NCI-H1417 (cell line): ENCODE data around the gene GABBR2.
A peak's percentile ranks its signal among the peaks of the same experiment; 100 is the strongest.

ENCODE experiments used
- DNase-seq, 3 experiments: peaks; one replicate each; lab custom pipeline; 2025; lab: John Stamatoyannopoulos, UW

GABBR2 gene

DNA sequence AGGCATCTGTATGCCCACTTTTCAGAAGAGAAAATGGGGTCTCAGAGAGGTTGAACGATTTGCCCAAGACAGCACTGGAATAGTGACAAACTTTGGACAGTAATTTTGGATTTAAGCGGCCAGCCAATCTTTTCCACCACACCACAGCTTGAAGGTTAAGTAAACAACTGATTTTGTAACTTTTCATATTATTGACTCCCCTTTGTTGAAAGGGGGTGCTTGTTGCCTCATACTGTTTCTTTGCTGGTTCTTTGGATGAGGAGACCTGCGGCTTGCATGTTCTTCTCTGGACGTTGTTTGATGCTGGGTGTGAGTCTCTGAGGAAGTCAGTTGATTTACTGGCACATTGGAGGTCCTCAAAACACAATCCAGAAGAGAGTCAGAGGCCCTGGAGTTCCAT is 11.7 kb upstream of the GABBR2 start:
- DNase-seq: no peak

DNA sequence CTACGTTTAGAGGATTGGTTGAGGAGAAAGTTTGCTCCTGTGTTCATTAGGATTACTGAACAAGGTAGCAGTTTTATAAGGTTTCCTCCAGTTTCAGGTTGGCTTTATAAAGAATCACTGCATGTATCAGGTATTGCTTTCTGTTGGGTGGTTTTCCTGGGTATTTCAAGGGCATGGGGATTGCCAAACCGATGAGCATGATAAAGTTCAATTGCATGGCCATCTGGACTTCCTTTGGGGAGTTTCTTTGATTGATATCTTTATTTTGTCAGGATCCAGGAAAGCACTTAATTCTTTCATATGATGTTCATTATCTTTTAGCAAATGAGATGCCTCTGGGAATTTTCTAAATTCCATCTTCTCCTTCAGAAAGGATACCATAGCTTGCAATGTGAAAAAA is 10.3 kb upstream of the GABBR2 start:
- DNase-seq: no peak

DNA sequence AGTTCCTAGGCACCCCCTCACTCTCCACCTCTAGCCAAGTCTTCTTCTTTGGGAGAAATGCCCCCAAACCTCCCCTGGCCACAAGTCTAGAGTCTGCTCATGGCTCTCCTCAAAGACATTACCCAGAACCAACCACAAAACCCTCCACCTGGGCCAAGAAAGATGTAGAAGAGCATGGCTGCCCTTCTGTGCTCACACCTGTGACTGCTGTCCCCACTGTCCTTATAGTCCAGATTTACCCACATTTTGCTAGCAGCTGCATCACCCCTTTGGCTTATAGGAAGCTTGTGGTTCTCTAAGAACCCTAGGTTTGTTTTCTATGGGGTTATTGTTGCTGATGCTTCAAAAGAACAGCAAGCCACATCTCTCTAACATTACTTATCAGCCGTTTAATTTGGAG is 6.1 kb upstream of the GABBR2 start:
- DNase-seq: no peak

DNA sequence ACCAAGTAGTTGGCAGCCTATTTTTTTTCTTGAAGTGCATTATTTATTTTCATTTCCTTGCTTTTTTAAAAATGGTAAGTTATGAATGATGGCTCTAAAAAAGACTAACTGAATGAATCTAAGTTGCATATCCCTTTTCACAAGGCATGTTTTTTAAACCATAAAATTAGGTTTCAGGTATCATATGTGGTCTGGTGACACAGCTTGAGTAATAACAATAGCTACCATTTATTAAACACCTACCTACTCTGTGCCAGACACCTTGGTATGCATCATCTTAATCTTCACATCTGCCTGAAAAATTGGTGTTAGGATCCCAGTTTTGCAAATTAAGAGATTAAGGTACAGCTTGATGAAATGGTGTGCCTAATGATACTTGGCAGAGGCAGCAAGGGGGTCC is 4.3 kb upstream of the GABBR2 start:
- no peak for DNase-seq

DNA sequence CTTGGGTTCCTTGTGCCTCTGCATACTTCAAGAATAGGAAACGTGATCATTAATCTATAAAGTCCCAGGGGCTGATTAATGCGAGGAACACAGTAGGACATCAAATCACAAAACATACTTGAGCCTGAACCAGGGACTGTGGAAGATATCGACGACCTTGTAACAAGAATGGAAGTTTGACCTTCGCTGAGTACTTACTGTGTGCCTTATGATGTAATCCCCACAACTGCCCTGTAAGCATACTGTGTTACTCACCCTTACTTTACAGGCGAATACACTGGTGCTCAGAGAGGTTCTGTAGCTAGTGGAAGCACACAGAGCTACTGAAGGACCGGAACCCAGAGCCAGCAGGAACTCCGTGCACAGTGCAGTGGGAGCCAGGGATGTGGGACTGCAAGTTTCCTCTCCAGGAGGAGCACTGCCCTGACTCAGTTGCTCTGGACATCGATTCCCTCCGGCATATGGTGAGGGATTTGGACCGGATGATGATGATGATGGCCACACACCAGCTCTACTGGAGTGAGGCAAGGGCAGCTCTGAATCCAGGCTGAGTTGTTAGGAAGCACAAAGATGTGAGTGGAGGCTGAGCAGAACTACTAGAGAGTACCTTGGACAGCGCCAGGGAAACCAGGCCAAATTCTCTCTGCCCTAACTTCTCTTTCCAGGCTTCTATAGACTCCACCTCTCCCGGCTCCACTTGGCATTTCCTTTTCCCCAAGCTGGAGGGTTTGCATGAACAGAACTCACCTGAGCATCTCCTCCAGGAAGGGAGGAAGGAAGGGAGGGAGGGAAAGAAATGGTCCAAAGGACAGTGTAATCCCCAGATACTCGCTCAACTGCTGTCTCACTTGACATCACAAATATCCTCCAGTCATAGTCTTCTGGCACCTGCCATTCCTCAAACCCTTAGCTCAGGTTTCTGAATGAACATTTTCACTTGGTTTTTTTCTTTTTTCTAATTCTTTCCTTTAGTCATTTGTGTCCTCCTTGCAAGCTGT is 1.5 kb upstream of the GABBR2 start:
- DNase-seq: no peak

DNA sequence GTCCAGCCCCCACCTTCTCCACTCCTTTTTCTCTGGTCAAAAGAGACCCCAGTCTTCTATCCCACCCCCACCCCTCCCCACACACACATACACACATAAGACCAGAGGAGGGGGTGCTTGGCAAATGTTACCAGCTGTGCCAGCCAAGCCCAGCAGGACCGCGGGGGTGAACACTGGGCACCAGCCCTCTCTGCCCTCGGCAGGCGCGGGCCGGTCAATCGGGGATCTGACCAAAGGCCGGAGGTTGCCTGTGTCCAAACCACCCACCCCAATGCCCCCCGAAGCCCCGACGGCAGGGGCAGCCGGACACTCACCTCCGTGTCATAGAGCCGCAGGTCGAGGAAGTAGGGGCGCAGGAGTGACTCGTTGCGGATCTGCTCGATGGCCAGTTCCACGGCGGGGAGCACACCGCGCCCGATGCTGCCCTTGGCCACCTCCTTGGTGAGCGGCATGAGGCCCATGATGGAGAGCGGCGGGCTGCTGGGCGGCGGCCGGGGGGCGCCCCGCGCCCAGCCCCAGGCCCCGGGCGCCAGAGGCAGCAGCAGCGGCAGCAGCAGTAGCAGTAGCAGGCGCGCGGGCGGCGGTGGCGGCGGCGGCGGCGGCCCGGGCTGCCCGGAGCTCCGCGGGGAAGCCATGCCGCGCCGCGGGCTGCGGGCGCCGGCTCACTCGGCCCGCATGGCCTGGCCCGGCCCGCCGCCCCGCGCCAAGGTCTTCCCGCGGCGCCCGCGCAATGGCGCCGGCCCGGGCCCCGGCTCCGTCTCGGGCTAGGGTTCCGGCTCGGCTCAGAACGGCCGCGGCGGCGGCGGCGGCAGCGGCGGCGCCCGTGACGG is 417 bp downstream of the GABBR2 start:
- peak in 2 of 3 experiments; percentile 45 to 55 for DNase-seq

DNA sequence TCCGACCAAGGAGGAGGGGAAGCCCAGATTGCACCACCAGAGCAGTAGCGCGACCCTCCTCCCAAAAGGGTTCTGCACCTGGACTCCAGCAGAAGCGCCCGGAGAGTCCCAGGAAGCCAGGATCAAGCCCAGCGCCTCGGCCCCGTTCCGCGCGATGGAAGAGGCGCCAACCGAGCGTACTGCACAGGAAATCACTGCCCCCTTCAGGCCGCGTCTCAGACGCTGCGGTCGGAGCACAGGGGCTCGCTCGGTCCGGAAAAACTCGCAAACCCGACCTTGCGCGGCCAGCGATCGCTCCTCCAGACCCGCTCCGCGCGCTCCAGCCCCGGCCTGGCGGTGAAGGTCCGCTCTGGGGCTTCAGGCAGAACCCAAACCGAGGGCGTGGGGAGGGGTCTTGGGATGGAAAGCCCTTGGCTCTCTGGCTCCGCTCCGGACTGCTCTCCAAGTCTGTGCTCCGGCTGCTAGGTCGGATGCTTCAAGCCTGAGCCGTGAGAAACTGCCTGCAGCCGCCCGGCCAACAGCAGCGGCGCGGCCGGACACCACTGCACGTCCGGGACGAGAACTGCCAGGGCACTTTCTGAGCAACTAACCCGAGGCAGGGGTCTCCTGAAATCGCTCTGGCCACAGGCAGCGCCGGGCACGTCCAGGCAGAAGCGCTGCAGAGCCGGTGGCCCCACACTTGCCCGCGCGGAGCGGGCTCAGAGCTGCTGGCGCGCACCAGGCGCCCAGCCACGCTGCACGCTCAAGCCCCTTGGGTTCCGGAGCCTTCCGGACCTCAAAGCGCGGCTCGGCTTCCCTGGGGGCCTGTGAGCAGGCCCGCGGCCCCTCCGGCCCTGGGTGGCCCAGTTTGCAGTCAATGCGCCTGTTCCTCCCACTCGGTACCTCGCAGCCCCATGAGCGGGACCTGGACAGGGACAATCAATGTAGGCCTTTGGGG is 1.3 kb downstream of the GABBR2 start:
- peak in 2 of 3 experiments; percentile 85 to 88 for DNase-seq

DNA sequence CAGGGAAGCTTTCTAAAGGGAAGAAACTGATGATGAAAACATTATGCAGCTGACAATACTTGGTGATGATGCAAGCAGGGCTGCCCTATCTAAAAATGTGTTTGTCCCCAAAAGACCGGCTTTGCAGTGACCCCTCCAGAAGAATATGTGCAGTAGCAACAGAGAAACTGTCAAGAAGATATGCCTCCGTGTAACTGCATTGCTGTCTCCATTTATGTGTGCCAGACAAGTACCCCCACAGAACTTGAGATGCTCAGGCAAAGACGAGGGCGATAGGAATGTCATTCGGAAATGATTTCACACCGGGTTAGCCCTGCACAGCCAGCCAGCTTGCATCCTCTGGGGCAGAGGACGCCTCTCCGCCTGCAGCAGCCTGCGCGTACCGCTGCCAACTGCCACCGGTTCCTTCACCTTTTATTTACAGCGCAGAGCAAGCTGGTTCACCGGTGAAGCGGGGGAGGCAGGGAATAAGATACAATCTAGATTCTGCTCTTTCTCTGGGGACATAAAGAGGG is 2.0 kb downstream of the GABBR2 start:
- DNase-seq: peak in 2 of 3 experiments; percentile 80 to 86

DNA sequence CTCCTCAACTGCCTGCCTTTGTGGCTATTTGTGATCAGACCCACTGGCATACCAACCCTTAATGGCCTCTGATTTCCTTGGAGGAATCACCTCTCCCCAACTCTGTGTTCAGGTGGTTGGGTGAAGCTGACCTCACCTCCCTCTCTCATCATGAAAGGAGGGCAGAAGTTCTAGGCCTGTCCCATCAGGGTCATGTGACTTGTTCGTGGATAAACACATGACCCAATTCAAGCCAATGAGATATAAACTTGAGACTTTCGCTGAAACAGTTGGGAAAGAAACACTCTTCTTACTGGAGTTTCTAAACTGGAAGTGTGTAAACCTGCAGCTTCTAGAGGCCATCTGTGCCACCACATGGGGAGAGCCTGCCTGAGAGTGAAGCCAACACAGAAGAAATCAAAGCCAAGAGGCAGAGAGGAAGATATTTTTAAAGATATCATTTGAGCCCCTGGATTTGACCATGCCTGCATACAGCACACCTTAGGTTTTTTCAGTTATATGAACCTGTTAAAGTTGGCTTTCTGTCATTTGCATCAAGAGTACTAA is 5.8 kb downstream of the GABBR2 start:
- DNase-seq: no peak

DNA sequence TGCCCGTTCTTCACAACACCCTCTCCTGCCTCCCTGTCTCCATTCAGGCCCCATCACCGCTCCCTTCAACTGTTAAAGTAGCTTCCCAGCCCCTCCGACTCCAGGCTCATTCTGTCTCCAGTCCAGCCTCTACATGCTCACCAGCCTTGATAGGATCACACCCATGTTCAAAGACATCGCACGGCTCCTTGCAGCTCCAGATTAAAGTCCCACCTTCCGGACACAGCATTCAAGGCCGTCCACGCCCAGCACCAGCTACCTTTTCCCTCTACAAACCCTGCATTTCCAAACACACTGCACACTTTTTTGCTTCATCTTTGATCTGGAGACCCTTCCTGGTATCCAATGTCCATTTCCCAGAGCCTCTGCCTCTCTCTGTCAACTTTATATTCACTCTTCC is 6.4 kb downstream of the GABBR2 start:
- no peak for DNase-seq

DNA sequence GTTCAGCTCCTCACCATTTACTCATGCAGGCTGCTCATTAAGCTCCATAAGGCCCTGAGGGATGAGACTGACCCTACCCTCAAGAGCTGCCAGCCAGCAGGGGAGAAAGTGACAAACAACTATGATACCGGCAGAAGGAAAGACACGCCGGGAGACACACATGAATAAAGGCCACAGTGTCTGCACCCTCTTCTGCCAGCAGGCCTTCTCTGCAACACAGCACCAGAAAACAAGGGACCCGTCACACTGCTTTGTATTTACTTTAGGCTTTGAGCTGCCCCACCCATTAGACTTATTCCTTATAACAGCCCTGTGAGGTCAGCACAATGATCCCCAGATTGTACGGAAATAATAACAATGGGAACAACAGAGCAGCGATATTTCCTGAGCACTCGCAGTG is 7.2 kb downstream of the GABBR2 start:
- DNase-seq: no peak

DNA sequence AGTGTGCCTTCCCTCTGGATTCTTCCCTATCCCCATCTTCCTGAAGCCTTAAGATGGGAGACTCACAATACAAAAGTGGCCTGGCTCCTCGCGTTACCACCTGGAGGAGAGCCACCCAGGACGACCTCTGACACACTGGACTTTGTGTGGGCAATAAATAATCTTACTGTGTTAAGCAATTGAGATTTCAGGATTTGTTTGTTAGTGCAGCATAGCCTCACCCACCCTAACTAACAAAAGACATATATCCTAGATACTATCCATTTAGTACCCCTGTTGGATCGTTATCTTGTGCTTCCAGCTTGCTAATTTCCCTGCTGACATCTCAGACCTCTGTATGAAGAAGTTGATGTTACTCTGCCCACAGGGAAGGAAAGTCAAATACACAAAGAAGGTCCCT is 7.9 kb downstream of the GABBR2 start:
- no peak for DNase-seq

DNA sequence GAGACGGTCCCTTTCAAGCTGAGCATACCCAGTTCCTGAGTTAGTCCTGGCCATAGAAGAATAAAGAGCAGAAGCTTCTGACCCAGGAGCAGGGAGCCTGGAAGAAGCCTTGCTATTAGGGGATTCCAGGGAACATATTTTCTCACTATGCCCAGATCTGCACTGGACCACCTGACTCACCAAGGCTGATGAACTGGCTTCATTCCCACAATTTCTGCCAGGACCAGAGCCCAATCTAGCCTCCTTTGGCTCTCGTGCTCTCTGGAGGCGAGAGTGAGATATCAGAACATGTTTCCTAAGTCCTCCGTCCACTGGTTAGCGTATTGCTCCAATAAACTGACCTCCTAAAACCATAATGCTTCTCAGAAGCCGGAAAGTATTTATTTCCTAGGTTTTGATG is 9.9 kb downstream of the GABBR2 start:
- DNase-seq: no peak

DNA sequence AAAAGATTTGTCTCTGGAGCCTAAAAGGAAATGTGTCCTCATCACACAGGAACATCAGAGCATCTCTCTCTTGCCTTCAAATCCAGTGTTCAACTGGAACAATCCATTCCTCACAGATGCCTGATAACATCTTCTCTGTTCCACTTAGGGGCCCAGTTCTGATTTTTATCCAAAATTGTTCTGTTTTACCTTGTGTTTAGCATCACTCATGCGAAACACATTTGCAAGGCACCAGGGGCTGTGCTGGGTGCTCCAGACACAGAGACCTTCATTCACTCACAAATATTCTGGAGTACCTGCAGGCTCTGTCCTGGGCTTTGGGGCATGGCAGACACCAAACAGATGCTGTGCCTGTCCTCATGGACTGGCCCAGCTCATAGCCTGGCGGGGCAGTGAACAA is 13.8 kb downstream of the GABBR2 start:
- no peak for DNase-seq

DNA sequence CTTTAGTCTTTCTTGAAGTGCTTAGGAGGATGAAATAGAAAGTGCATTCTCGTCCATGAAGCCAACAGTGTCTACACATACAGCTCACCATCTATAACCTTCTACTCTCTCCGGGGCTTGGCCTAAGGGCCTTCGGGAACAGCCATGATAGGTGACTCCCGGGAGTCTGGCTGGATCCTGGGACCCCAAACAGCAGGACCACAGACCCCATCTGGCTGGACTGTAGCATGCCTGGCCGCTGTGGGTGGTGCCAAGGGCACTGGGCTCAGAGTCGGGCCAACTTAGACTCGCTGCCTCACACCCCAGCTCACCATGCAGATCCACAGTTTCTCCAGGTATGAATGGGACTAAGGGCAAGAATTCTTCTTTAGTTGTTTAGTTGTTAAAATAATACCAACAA is 16.3 kb downstream of the GABBR2 start:
- DNase-seq: no peak

DNA sequence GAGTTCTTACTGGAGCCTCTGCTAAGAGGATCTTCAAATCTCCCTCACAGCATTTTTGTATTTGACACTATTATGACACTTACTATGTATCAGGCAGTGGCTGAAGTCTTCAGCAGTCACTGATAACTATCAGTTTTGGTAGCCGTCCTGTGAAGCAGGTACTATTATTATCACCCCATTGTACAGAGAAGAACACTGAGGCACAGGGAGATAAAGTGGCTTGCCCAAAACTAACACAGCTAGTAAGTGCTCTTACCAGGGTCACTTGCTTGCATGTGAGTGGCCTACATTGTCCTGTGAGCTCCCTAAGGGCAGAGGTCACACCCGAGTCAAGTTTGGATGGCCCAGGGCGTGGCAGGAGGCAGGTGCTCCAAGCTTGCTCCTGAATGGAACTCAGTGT is 16.8 kb downstream of the GABBR2 start:
- DNase-seq: no peak

DNA sequence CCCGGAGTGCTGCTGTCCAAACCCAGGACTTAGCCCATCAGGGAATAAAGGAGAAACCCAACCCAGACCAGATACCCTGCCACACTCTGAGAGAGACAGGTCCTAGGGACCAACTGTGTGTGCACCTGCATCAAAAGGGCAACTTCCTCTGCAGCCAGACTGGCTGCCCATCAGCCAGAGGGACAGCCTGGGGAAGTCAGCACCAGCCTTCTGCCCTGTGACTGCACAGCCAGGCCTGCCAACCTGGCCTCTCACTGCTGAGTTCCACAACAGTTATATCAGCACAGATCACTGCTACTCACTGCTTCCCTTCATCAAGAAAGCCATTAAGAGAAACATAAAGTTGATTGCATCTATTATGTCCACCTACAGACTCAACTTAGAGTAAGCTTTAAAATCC is 18.0 kb downstream of the GABBR2 start:
- DNase-seq: no peak

DNA sequence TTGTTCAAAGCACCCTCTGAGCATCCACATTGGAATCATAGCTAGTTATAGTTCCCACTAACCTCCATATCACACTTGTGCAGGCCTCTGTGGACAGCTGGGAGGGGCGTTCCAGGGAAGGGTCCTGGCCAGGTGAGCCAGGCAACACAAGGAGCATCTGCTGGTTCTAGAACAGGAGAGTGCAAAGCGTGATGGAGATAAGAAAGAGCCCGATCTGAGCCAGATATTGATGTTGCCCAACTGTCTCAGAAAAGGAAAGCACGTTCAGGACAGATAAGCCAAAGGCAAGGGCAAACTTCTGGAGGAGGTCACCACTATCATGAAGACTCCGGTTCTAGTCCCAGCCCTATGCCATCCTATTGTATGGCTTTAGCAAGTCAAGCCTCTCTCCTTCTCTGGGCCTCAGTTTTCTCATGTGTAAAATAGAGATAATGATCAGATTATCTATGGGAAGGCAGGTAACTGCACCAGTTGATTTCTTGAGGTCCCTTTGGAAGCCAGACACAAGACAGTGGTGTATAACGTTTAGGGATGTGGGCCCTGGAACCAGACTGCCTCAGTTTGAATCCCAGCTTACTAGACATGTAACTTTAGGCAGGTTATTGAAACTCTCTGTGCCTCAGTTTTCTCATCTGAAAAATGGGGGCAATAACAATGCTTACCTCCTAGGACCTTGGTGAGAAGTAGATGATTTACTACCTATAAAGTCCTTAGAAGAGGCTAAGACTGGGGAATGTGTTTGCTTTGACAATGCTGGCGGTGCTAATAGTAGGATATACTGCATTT is 19.8 kb downstream of the GABBR2 start:
- DNase-seq: no peak

DNA sequence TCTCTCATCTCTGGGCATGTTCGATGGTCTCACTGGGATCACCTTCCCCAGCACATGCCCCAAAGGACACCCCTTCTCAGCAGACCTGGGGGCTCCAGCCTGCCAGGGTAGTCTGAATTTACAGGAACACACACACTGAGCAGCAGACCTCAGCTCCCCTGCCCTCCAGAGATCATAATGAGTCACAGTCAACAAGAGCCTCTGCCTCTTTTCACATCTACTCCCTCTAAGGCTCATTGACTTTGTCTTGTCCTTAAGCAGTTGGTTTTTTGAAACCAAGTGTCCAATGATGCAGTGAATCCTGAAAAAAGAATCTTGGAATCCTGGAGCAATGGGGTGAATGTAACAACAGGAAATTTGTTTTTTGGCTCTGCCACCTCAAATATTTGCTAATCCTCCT is 20.8 kb downstream of the GABBR2 start:
- no peak for DNase-seq
